IPS DF 6.9 (cell line): ENCODE measurements around the gene CACNB2.

Experiments
- DNase-seq: peaks from one replicate; pipeline ENCODE4 v3.0.0-alpha.2; 2013; ENCODE audit warnings: low read depth, low spot score
- H3K27ac ChIP-seq: one replicate; pipeline ENCODE4 v1.5.1; 2013; ENCODE audit warnings: low read length, control low read depth
- H3K27me3 ChIP-seq: 2 replicates; pipeline ENCODE4 v1.6.1; 2013; ENCODE audit warnings: mild to moderate bottlenecking, low read length; ENCODE audit not compliant: control insufficient read depth, insufficient read depth
- H3K36me3 ChIP-seq: 2 replicates; pipeline ENCODE4 v1.6.1; 2013; ENCODE audit warnings: low read length; ENCODE audit not compliant: control insufficient read depth, insufficient read depth
- H3K4me1 ChIP-seq: 2 replicates; pipeline ENCODE4 v1.6.1; 2013; ENCODE audit warnings: low read length; ENCODE audit not compliant: control insufficient read depth, insufficient read depth
- H3K4me3 ChIP-seq: 2 replicates; pipeline ENCODE4 v1.5.1; 2013; ENCODE audit warnings: mild to moderate bottlenecking, low read length
- H3K9me3 ChIP-seq: 2 replicates; pipeline ENCODE4 v1.6.1; 2013; ENCODE audit warnings: low read length, inconsistent platforms; ENCODE audit not compliant: control insufficient read depth, insufficient read depth
- WGBS: extraction: QIAGEN DNeasy Blood & Tissue Kit; methylation state at CpG from one replicate; pipeline ENCODE4 v1.1.7; 2013; ENCODE audit warnings: mixed read lengths, missing lambda C conversion rate; ENCODE audit not compliant: insufficient read length, insufficient coverage; 5-methylcytosine and 5-hydroxymethylcytosine counted together

CACNB2 gene

GRCh38 chr10:18500576-18500975 lies 360.4 kb downstream of the CACNB2 start:
- Histone ChIP-seq H3K4me1 (no peaks in the 10 kb centered on the region; the same call in 1 of the 2 replicates), H3K27me3 (no peaks in the 10 kb centered on the region), H3K27ac (no peak overlapping the region), H3K4me3 (no peak overlapping the region), H3K9me3 (no peaks in the 10 kb centered on the region), H3K36me3 (no peaks in the 10 kb centered on the region)
- no CpG with 5 or more reads among the region's 7 CpGs for WGBS
- no peak for DNase-seq

- no peaks in the 10 kb centered on the region; the same call in 1 of the 2 replicates for H3K4me1 ChIP-seq
- H3K36me3 ChIP-seq = no peaks in the 10 kb centered on the region
- H3K27me3 ChIP-seq = no peaks in the 10 kb centered on the region
- whole genome bisulfite sequencing = no CpG with 5 or more reads among the region's 3 CpGs
- H3K27ac ChIP-seq = no peak overlapping the region
- H3K4me3 ChIP-seq = no peak overlapping the region
- no peak for DNase-seq
- H3K9me3 ChIP-seq = no peaks in the 10 kb centered on the region
Observed at GRCh38 chr10:18501198-18501597, 361.0 kb downstream of the CACNB2 start.

GRCh38 chr10:18501629-18502028 lies 361.4 kb downstream of the CACNB2 start:
- no peak overlapping the region for H3K27ac ChIP-seq
- H3K36me3 ChIP-seq = no peaks in the 10 kb centered on the region
- no peaks in the 10 kb centered on the region for H3K9me3 ChIP-seq
- no peaks in the 10 kb centered on the region; the same call in 1 of the 2 replicates for H3K4me1 ChIP-seq
- H3K4me3 ChIP-seq = no peak overlapping the region
- WGBS = no CpG with 5 or more reads among the region's 5 CpGs
- DNase-seq = no peak
- no peaks in the 10 kb centered on the region for H3K27me3 ChIP-seq

- DNase-seq = no peak
- H3K27ac ChIP-seq = no peak overlapping the region
- H3K4me1 ChIP-seq = no peaks in the 10 kb centered on the region
- no peaks in the 10 kb centered on the region for H3K36me3 ChIP-seq
- WGBS = no CpG with 5 or more reads among the region's 5 CpGs
- no peaks in the 10 kb centered on the region for H3K27me3 ChIP-seq
- no peaks in the 10 kb centered on the region for H3K9me3 ChIP-seq
- H3K4me3 ChIP-seq = no peak overlapping the region
Observed at GRCh38 chr10:18504161-18504560, 363.9 kb downstream of the CACNB2 start.

GRCh38 chr10:18505456-18506118 lies 365.4 kb downstream of the CACNB2 start:
- no peaks in the 10 kb centered on the region for H3K9me3 ChIP-seq
- no peak overlapping the region for H3K4me3 ChIP-seq
- no peaks in the 10 kb centered on the region for H3K36me3 ChIP-seq
- H3K27me3 ChIP-seq = no peaks in the 10 kb centered on the region
- H3K4me1 ChIP-seq = no peaks in the 10 kb centered on the region
- no peak overlapping the region for H3K27ac ChIP-seq
- no CpG with 5 or more reads among the region's 11 CpGs for WGBS
- DNase-seq = no peak

- Histone ChIP-seq H3K36me3 (no peaks in the 10 kb centered on the region), H3K4me1 (no peaks in the 10 kb centered on the region), H3K4me3 (no peak overlapping the region), H3K9me3 (no peaks in the 10 kb centered on the region), H3K27me3 (no peaks in the 10 kb centered on the region), H3K27ac (no peak overlapping the region)
- WGBS = no CpG with 5 or more reads among the region's 4 CpGs
- DNase-seq = no peak
Observed at GRCh38 chr10:18508587-18508986, 368.4 kb downstream of the CACNB2 start.

GRCh38 chr10:18514537-18514936 lies 374.3 kb downstream of the CACNB2 start:
- H3K27ac ChIP-seq = no peak overlapping the region
- no peaks in the 10 kb centered on the region for H3K36me3 ChIP-seq
- H3K4me3 ChIP-seq = no peak overlapping the region
- DNase-seq = no peak
- H3K4me1 ChIP-seq = no peaks in the 10 kb centered on the region
- no peaks in the 10 kb centered on the region for H3K27me3 ChIP-seq
- H3K9me3 ChIP-seq = no peaks in the 10 kb centered on the region

GRCh38 chr10:18516851-18517250 lies 376.6 kb downstream of the CACNB2 start:
- Histone ChIP-seq H3K27ac (no peak overlapping the region), H3K4me3 (no peak overlapping the region), H3K27me3 (no peaks in the 10 kb centered on the region), H3K9me3 (no peaks in the 10 kb centered on the region), H3K4me1 (no peaks in the 10 kb centered on the region), H3K36me3 (no peaks in the 10 kb centered on the region)
- no CpG with 5 or more reads among the region's 3 CpGs for WGBS
- no peak for DNase-seq

- H3K4me3 ChIP-seq = no peak overlapping the region
- no peaks in the 10 kb centered on the region for H3K36me3 ChIP-seq
- H3K4me1 ChIP-seq = no peaks in the 10 kb centered on the region
- WGBS = no CpG with 5 or more reads among the region's 1 CpG
- H3K27ac ChIP-seq = no peak overlapping the region
- H3K9me3 ChIP-seq = no peaks in the 10 kb centered on the region
- no peak for DNase-seq
- no peaks in the 10 kb centered on the region for H3K27me3 ChIP-seq
Observed at GRCh38 chr10:18523025-18523424, 382.8 kb downstream of the CACNB2 start.

- WGBS = no CpG with 5 or more reads among the region's 2 CpGs
Observed at GRCh38 chr10:18523858-18524257, 383.6 kb downstream of the CACNB2 start.

GRCh38 chr10:18527687-18528086 lies 387.5 kb downstream of the CACNB2 start:
- Histone ChIP-seq H3K27me3 (no peaks in the 10 kb centered on the region), H3K4me1 (no peaks in the 10 kb centered on the region), H3K36me3 (no peaks in the 10 kb centered on the region), H3K4me3 (no peak overlapping the region), H3K27ac (no peak overlapping the region), H3K9me3 (no peaks in the 10 kb centered on the region)
- WGBS = no CpG with 5 or more reads among the region's 2 CpGs
- DNase-seq = no peak

More at GRCh38 chr10:18523858-18524257, 383.6 kb downstream of the CACNB2 start:
- Histone ChIP-seq H3K4me1 (no peaks in the 10 kb centered on the region), H3K9me3 (no peaks in the 10 kb centered on the region), H3K36me3 (no peaks in the 10 kb centered on the region), H3K4me3 (no peak overlapping the region), H3K27me3 (no peaks in the 10 kb centered on the region), H3K27ac (no peak overlapping the region)
- no peak for DNase-seq
